Uterine smooth muscle cell (primary cell): ENCODE data around the gene OSBPL10. TPM values are rescaled to one million over a fixed set of nuclear protein-coding genes. Genes with fewer than 3 reads are reported as not detected.

Source experiments
- total RNA-seq: library from RNA; depleted of rRNA; stranded (reverse); fragments of >200 nt; gene quantifications from 2 replicates; pipeline ENCODE4 v1.2.3, GENCODE V29; 2014

The OSBPL10 gene, protein sequence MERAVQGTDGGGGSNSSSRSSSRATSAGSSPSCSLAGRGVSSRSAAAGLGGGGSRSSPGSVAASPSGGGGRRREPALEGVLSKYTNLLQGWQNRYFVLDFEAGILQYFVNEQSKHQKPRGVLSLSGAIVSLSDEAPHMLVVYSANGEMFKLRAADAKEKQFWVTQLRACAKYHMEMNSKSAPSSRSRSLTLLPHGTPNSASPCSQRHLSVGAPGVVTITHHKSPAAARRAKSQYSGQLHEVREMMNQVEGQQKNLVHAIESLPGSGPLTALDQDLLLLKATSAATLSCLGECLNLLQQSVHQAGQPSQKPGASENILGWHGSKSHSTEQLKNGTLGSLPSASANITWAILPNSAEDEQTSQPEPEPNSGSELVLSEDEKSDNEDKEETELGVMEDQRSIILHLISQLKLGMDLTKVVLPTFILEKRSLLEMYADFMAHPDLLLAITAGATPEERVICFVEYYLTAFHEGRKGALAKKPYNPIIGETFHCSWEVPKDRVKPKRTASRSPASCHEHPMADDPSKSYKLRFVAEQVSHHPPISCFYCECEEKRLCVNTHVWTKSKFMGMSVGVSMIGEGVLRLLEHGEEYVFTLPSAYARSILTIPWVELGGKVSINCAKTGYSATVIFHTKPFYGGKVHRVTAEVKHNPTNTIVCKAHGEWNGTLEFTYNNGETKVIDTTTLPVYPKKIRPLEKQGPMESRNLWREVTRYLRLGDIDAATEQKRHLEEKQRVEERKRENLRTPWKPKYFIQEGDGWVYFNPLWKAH
- total RNA-seq: 13.7 and 13.9 TPM in 2 replicates

DNA sequence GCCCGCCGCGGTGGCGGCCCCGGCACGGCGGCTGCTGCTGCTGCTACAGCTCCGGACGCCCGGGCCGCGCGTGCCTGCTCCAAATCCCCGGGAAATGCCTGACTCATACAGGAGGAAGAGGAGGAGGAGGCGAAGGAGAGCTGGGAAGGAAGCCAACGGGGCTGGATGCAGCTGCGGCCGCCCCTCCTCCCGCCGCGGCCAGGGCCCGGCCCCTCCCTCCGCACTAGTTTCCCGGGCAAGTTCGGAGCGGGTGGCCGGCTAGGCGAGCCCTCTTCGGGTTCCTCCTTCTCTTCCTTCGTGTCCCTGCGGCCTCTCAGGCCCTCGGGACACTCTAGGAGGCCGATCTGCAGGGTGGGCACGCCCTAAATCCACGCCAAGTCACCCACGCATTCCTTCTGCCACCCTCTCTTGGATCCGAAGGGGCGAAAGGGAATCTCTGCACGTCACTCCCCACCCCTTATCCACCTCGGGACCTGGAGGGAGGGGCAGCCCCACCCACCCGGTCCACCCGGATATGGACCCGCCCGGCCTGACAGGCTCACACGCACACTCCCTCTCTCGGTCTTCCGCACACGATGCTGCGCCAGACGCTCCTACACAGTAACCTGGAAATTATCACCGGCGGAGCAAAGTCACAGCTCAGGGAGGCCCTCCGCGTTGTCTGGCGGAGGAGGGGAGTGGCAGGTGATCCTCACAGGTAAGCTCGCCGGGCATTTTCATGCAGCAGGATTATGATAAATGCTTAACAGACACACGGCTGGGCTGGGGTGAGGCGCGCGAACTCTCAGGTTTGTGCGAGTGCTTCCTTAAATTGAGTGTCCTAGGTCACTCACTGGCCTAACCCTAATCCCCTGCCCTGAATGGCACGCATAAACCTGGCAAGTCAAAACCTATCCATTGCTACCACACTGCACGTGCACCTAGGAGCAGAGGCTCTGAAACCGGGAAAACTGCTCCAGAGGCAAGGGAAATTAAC, at the start of gene OSBPL10, which contains the start of gene ZNF860:
OSBPL10 (minus strand) TSS at position 57 of the 976 bp plus-strand sequence. CDS start 83 bp downstream, outside the sequence.
ZNF860 (plus strand) TSS at position 545 of the 976 bp plus-strand sequence. CDS start 7,330 bp downstream, outside the sequence.

Other genes starting within 250 kb of the OSBPL10 start
- 0.37 and 0.66 TPM in 2 replicates for gene ZNF860, start 488 bp upstream of the OSBPL10 start, total RNA-seq
- 11.6 and 14.5 TPM in 2 replicates for gene GPD1L, start 125.4 kb upstream of the OSBPL10 start, total RNA-seq